CMK (cell line): Measurements from ENCODE around the gene FBXL13.
"Not testable (repeated sequence)": the region's sequence is repeated elsewhere in the genome, so short reads cannot be mapped to it uniquely, and the experiment has no call there.

Experiments
- DNase-seq: peaks from one replicate; pipeline ENCODE4 v3.0.0-alpha.2; 2010; ENCODE audit warnings: low read depth

The FBXL13 gene

DNA sequence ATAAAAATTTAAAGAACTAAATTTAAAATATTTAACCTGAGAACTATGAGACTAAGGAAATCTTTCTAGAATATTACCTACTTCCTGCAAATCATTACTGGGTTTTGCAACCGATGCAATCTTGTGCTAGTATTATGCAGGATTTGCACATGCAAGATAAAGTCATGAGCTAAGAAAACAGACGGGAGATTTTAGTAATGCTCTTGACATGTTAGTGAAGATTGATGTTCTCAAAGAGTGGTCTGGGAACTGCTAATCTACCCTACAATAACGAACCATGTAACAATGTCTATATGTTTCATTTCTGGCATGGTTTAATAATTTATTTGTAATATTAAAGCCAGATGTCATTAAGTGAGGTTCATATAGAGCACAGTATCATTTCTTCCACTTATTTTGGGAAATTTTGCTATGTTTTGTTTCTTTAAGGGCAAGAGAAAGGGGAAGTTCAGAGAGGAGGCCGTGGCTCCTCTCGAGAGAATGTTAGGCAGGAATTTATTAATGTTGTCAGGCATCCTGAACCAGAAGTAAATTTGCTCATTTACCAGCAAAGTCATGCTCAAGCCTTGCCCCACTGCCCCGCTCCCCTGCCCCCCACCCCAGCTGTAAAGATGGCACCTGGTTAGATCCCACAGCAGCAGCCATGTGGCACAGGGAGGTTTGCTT lies 139.0 kb downstream of the FBXL13 start:
- no peak for DNase-seq

DNA sequence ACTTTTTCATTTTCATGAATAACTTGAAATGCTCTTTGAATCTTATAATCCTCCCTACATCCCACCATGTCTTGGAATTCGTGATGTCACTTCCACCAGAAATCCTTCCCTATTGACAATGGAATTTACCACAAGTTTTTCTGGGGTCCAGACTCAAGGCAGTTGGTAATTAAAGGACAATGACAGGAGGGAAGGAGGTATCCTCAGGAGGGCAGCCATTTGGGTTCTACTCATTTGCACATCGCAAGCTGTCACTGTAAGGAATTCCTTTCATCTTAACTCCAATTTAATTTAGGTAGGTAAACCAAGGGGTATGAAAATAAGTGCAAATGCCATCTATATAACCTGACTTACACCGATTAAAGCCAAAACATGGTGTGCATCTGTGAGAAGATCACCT lies 139.9 kb downstream of the FBXL13 start:
- DNase-seq: no peak

DNA sequence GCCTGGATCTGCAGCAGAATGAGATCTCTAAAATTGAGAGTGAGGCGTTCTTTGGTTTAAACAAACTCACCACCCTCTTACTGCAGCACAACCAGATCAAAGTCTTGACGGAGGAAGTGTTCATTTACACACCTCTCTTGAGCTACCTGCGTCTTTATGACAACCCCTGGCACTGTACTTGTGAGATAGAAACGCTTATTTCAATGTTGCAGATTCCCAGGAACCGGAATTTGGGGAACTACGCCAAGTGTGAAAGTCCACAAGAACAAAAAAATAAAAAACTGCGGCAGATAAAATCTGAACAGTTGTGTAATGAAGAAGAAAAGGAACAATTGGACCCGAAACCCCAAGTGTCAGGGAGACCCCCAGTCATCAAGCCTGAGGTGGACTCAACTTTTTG lies 140.4 kb downstream of the FBXL13 start:
- no peak for DNase-seq

DNA sequence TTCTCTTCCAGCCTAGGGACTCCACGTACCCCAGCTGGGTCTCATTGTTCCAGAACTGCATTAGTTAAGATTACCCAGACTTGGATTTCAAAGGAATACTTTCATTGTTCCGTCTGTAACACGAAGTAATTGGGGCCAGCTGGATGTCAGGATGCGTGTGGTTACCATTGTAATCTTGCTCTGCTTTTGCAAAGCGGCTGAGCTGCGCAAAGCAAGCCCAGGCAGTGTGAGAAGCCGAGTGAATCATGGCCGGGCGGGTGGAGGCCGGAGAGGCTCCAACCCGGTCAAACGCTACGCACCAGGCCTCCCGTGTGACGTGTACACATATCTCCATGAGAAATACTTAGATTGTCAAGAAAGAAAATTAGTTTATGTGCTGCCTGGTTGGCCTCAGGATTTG lies 140.8 kb downstream of the FBXL13 start:
- no peak for DNase-seq

DNA sequence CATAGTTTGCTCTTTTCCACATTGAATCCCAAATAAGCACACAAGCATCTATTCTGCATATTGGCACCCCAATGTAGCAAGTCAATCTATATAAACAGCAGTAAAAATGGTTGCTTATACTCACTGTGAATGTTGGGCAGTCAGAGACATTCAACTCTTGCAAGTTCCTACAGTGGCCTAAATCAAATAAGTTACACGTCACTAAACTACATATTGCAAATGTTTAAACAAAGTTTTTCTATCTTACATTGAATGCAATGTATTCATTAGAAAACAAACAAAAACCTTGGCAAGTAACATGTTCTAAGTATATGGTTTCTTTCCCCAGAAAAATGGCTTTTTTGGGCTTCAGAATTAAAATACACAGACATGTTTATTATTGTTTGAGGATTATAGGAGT lies 142.8 kb downstream of the FBXL13 start:
- DNase-seq: no peak

DNA sequence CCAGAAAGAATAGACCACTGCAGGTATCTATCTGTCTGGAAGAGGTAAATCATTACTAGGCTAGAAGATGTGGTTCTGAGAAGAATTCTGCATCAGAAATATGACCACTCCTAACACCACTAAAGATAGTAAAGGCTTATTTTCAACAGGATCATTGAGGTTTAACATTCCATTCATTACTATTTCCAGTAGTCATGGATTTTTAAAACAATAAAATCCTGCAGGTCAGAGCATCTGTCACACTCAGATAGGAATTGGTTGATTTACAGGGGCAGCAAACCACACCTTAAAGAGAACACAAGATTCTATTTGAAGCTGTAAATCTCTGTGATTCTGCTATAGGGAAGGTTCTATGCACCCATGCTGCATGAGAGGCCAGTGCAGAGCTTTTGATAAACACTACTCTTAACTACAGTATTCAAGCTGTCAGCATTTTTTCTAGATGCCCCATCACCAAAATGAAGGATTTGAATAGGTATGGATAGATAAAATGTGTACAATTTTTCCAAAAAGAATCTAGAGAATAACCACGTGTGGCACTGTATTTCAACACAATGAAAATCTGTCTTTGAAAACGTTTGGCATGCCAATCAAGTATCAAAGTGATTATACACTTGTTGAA lies 147.2 kb downstream of the FBXL13 start:
- no peak for DNase-seq

DNA sequence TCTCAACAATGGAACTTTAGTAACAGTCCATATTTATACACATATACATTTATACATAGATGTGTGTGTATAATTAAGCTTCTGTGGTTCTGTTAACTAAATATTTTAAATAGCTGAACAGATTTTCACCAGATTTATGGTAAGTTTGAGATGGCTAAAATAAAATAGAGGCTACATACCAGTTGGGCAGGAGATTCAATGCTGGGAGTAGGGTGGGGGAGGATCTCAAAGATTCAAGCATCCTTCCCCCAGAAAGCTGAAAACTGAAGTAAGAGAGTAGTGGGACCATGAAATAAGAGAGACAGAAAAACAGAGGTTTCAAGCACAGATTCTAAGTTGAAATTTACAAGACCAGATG lies 147.8 kb downstream of the FBXL13 start:
- no peak for DNase-seq

DNA sequence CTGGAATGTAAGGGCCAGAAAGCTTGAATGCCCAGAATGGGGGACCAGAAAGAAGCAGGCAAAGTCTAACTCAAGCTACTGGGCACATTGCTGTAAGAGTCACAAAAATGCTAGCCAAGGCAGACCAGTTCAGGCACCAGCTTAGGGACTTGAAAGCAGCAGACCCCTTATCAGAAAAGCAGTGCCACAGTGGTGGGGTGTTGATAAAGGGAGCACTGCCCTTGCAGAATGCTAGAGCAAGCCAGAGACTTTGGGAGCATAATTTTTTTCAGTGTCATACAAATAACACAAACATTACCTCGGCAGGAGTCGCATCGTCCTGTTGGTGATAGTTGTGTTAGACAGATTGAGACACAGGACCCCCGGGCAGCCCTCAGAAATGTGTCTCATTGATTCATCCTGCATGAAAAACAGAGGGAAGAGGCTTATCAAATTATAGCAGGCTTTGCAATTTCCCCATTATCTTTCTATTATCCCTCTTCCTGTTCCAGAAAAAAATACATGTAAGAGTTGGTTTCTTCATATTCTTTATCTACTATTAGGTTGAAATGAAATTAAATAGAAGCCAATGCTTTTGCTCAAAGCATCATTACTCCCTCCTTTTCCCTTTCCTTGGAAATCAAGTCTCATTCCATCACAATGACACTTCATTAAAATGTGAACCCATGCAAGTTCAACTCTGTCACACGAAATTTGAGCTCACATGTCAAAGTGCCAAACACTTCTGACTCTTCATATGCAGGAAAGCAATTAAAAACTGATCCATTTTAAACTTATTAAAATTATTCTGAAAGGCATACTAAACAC lies 148.4 kb downstream of the FBXL13 start:
- DNase-seq: no peak

DNA sequence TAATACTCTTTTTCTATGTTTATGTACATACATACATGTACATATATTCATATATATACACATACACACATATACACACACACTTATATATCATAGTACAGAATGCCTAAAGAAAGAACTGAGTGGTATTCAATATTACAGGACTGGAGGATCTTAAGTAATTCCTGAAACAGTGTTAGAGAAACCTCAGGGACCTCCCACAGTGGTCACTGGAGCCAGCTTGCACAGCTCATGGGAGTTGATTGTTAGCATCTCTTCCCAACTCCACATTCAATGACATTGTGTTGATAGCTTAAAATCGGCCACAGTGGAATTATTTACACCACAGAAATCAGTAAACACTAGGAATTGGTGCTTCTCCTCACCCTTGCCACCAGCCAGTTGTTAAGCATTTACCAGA lies 155.8 kb downstream of the FBXL13 start:
- no peak for DNase-seq

DNA sequence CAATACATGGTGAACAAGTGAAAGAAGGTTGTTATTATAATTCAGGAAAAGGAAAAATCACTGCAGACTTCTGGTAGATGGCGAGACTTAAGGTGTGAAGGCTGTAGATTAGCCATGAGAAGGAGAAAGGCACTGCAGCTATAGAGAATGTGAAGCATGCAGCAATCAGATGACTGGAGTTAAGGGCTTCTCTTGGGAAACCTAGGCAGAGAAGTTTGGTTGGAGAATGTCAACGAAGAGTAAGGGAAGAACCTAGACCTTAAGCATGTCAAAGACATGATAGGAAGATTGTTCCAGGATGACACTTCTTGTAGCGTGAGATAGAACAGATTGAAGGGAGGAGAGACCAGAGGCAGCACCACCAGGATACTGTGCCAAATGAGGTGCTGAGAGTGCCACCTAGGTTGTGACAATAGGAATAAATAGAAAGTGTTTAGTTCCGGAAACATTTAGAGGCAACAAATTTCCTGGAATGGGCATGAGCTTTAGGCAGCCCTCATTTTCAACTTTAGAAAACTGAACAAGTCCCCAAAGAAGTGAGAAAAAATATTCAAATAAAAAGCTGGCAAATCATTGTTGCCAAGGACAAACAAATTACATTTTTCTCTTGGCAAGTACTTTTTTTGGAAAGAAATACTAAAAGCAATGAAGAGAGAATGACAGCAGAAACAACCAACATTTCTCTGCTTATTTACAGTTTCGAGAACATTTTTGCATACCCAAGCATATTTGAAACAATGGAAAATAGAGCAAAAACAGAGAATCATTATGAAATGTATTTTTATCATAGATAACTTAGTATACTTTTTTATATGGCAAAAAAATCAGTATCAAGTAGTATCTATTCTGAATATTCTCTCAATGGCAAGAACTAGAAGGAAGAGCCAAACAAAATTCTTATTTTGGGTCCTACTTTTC lies 156.9 kb downstream of the FBXL13 start:
- no peak for DNase-seq

DNA sequence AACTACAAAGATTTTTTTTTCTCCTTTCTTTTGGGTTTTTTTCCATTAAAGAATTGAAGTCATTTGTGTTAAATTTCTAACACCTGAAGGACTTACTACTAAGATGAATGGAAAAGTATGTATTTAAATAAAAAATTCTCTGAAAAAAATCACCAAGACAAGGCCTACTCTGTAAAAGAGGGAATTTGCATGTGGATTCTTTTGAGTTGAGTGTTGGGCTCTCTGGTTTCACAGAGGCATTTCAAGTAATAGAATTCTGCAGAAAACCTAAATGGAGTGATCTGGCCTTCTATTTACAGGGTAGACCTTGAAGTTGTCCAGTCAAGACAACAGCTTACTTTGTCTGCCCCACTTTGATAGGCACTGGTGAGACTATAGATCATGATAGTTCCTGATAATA lies 157.7 kb downstream of the FBXL13 start:
- DNase-seq: no peak

DNA sequence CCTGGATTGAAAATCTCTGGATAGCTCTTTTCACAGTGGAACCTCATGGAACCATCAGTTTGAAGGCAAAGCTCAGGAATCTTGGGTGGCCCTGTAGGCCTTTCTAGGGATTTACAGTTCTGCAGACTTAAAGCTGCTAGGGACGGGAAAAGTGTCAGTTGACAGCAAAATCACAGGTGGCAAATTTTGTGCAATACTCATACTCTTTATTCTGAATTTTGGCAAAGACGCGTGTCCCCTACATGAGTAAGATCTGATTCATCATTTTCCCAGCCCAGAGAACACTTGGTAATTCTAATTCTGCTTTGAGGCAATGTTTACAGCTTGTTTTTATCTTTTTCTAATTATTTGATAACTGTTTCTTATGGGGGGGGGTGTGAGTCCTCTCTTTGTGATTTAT lies 158.2 kb downstream of the FBXL13 start:
- DNase-seq: no peak

DNA sequence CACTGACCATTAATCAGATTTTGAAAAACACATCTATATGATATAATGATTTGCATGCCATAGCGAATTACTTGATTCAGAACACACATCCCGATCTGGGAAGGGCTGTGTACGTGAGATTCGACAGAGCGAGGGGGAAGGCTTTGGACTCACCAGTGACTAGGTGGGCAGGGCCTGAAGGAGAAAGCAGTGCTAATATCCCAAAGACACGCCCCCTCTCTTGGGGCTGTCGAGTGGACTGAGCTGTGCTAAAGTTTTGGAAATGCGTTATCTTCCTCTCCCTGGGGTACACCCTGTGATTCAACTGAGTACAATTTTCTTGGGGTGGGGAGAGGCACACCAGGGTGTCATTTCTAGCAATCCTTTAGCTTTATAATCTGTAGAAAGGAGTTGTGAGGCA lies 160.0 kb downstream of the FBXL13 start:
- no peak for DNase-seq

DNA sequence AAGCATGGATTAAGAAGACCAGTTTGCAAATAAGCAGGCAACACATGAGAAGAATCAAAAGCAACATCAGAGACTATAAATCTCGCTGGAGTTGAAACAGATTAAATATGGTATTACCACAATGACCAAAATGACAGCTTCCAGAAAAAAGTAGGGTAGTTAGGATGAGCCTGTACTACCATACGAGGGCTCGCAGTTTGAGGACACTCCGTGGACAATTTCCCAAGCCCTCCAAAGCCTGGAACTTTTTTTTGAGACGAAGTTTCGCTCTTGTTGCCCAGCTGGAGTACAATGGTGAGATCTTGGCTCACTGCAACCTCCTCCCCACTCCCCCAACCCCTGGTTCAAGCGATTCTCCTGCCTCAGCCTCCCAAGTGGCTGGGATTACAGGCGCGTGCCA lies 160.8 kb downstream of the FBXL13 start:
- no peak for DNase-seq

DNA sequence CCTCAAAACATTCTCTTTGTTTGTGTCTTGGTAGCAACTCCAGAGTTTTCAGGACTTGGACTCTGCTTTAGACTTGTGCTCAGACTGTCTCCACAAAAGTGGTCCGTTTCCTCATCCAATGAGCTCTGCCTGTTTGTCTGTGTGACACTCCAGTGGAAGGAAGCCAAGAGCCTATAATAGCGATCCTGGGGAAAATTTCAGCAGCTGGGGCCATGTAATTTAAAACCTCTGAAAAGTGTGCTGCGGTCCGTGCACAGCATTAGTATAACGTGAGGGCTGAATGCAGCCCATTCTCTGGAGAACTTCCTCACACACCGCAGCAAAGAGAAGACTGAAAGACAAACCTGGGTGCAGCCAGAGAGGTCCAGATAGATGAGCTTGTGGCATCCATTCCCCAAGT lies 161.9 kb downstream of the FBXL13 start, which contains the start of gene LRRC17:
LRRC17 (plus strand) TSS at position 259 of the 400 bp plus-strand sequence. CDS start 20,914 bp downstream, outside the sequence.
- no peak for DNase-seq

DNA sequence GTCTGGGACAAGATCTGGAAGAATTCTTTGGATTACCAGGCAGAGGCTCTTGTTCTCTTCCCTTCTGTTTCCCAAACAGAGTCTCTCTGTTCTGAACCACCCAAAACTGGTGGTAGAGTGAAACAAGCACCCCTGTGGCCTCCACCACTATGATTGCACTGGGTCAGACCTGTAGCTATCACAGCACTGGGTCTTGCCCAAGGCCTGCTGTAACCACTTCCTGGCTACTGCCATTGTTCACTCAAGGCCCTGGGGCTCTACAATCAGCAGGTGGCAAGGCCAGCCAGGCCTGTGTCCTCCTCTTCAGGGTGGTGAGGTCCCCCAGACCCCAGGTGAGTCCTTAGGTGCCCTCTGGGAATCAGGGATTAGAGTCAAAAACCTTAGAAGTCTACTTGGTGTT lies 165.9 kb downstream of the FBXL13 start:
- DNase-seq: no peak

DNA sequence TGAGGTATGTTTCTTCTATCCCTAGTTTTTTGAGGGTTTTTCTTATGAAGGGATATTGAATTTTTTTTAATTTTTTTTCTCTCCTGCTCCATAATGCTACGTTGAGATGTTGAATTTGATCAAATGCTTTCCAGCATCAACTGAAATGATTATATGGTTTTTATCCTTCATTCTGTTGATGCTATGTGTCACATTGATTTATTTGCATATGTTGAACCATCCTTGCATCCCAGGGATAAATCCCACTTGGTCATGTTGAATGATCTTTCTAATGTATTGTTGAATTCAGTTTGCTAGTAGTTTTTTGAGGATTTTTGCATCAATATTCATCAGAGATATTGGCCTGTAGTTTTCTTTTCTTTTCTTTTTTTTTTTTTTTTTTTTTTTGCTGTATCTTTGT lies 171.0 kb downstream of the FBXL13 start:
- not testable (repeated sequence) for DNase-seq

DNA sequence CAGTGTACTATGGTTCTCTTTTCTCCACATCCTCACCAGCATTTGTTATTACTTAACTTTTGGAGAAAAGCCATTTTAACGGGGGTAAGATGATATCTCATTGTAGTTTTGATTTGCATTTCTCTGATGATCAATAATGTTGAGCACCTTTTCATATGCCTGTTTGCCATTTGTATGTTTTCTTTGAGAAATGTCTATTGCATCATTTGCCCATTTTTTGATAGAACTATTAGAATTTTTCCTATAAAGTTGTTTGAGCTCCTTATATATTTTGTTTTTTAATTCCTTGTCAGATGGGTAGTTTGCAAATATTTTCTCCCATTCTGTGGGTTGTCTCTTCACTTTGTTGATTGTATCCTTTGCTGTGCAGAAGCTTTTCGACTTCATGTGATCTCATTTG lies 172.5 kb downstream of the FBXL13 start:
- DNase-seq: not testable (repeated sequence)

DNA sequence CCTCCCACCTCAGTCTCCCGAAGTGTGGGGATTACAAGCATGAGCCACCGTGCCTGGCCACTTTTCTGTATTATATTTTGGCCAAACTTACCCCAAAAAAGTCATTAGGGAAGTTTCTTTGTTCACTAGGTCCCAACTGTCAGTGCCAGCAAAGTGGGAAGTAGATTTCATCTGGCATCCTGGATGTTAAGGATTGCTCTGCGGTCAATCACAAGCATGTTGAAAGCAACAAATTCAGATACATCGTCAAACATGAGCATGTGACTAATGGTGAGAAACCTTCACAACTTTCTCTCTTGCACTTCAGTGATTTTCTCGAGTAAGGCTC lies 176.1 kb downstream of the FBXL13 start:
- DNase-seq: no peak

DNA sequence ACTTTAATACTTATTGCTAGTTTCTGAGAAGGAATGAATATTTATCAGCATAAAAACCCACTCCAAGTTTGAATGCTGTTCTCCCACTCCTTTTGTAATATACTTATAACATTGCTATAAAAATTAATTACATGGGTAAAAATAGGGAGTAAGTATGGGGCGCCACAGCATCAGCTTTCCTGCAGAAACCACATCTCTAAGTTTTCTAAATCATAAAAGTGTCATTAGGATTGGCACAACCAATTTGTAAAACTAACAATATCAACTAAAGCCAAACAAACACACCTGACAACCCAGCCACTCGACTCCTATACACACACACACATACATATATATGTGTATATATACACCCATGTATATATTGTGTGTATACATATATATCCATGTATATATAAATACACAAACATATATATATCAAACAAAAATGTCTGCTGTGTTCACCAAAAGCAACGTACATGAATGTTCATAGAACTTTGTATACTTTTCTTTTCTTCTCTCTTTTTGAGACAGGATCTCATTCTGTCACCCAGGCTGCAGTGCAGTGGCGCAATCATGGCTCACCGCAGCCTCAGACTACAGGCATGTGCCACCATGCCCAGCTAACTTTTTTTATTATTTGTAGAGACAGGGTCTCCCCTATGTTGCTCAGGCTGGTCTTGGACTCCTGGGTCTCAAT lies 176.6 kb downstream of the FBXL13 start:
- DNase-seq: no peak

DNA sequence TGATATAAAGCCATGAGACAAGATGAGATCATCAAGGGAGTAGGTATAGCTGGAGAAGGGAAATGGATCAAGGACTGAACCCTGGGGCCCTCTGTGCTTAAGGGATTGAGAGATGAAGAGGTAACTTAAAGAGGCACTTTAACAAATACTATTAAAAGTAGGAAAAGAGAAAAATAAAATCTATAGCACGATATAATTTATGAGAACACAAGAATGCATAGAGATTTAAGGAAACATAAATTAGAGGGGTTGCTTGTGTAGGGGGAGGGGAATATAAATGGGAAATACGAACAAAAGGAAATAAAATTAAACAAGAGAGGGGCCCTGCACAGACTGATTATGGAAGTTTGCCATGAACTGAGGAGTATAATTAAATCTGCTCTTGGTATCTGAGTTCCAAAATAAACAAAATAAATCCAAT lies 177.4 kb downstream of the FBXL13 start:
- no peak for DNase-seq

DNA sequence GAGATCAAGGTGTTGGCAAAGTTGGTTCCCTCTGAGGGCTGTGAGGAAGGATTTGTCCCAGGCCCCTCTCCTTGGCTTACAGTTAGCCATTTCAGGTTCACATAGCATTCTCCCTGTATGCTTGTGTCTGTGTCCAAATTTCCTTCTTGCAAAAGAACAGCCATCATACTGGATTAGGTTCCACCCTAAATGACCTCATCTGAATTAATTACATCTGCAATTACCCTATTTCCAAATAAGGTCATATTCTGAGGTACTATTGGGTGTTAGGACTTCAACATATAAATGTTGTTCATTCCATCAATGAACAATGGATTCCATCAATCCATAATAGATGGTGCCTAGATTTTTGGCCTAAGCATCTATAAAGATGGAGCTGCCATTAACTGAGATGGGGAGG lies 178.0 kb downstream of the FBXL13 start:
- DNase-seq: no peak
